Ramos (cell line): ENCODE measurements around the gene ST3GAL5.

Experiments
- in situ Hi-C: fragments of 300-500 bp; cut with MboI; formaldehyde crosslinking; loops from one replicate; pipeline ENCODE4 v1.14.3; 2022; ENCODE audit warnings: low sequenced_read_pairs; ENCODE audit not compliant: unreplicated experiment

Gene ST3GAL5

GRCh38 chr2:85843543-85843942 lies 45.2 kb downstream of the ST3GAL5 start:
- in situ Hi-C loops = no loop called here

- in situ Hi-C loops = no loop called here
Measured at GRCh38 chr2:85840091-85840490, 48.7 kb downstream of the ST3GAL5 start.

- in situ Hi-C loops = no loop called here
Measured at GRCh38 chr2:85839461-85839860, 49.3 kb downstream of the ST3GAL5 start.

- in situ Hi-C loops = no loop called here
Measured at GRCh38 chr2:85838641-85839040, 50.1 kb downstream of the ST3GAL5 start.

GRCh38 chr2:85838181-85838580 lies 50.6 kb downstream of the ST3GAL5 start:
- in situ Hi-C loops = no loop called here

- in situ Hi-C loops = no loop called here
Measured at GRCh38 chr2:85834466-85834865, 54.3 kb downstream of the ST3GAL5 start.

GRCh38 chr2:85831735-85832134 lies 57.1 kb downstream of the ST3GAL5 start:
- in situ Hi-C loops = no loop called here

- in situ Hi-C loops = no loop called here
Measured at GRCh38 chr2:85830645-85831044, 58.1 kb downstream of the ST3GAL5 start.

GRCh38 chr2:85829394-85829793 lies 59.4 kb downstream of the ST3GAL5 start:
- in situ Hi-C loops = loop anchor here (5.0 kb wide), 1 partner anchor 248 kb away; no protein-coding TSS in a partner anchor

GRCh38 chr2:85828725-85829124 lies 60.1 kb downstream of the ST3GAL5 start:
- in situ Hi-C loops = loop anchor here (5.0 kb wide), 1 partner anchor 249 kb away; no protein-coding TSS in a partner anchor

GRCh38 chr2:85827879-85828569 lies 60.8 kb downstream of the ST3GAL5 start:
- in situ Hi-C loops = loop anchor here (5.0 kb wide), 1 partner anchor 249 kb away; no protein-coding TSS in a partner anchor

GRCh38 chr2:85826990-85827878 lies 61.6 kb downstream of the ST3GAL5 start:
- in situ Hi-C loops = loop anchor here (5.0 kb wide), 1 partner anchor 250 kb away; no protein-coding TSS in a partner anchor

GRCh38 chr2:85823951-85824350 lies 64.8 kb downstream of the ST3GAL5 start:
- in situ Hi-C loops = no loop called here

- in situ Hi-C loops = no loop called here
Measured at GRCh38 chr2:85822766-85823165, 66.0 kb downstream of the ST3GAL5 start.

GRCh38 chr2:85819811-85820510 lies 68.8 kb downstream of the ST3GAL5 start:
- in situ Hi-C loops = no loop called here

GRCh38 chr2:85814802-85815550 lies 73.8 kb downstream of the ST3GAL5 start:
- in situ Hi-C loops = loop anchor here (5.0 kb wide), 1 partner anchor 78 kb away; no protein-coding TSS in a partner anchor

GRCh38 chr2:85813982-85814801 lies 74.6 kb downstream of the ST3GAL5 start:
- in situ Hi-C loops = loop anchor here (5.0 kb wide), 1 partner anchor 77 kb away; no protein-coding TSS in a partner anchor

GRCh38 chr2:85813211-85813981 lies 75.4 kb downstream of the ST3GAL5 start:
- in situ Hi-C loops = loop anchor here (5.0 kb wide), 1 partner anchor 76 kb away; no protein-coding TSS in a partner anchor
